Transverse colon (tissue), 4 donors: ENCODE data around the gene NUDT22.

Experiments
- EP300 ChIP-seq: sonication (generic); formaldehyde crosslinking; IDR thresholded peaks from one replicate; pipeline ENCODE4 v1.6.1; 2017; ENCODE audit warnings: antibody characterized with exemption, low read depth
- POLR2A ChIP-seq: fragments of 450-650 bp; IDR thresholded peaks from one replicate; pipeline ENCODE4 v1.6.1; 2016; ENCODE audit warnings: antibody characterized with exemption, mild to moderate bottlenecking, moderate library complexity
- POLR2AphosphoS5 ChIP-seq, 3 donors: sonication (generic); formaldehyde crosslinking; IDR thresholded peaks; one replicate each; pipeline ENCODE4 v1.6.1; 2016; ENCODE audit warnings: antibody characterized with exemption in 3 of 3
- TF ChIP-seq, protein P1 (sequence below), 5 experiments: fragments of 200-600 bp in 3 of 5; fragments of 450-650 bp in 2 of 5; sonication (generic) in 3 of 5; IDR thresholded peaks; 1 replicate in 2 of 5; 2 replicates in 3 of 5; pipeline ENCODE4 v1.5.1; 2016 to 2017; ENCODE audit warnings: antibody characterized with exemption in 5 of 5, inconsistent platforms in 3 of 5, mild to moderate bottlenecking in 2 of 5, moderate library complexity in 1 of 5

DNA sequence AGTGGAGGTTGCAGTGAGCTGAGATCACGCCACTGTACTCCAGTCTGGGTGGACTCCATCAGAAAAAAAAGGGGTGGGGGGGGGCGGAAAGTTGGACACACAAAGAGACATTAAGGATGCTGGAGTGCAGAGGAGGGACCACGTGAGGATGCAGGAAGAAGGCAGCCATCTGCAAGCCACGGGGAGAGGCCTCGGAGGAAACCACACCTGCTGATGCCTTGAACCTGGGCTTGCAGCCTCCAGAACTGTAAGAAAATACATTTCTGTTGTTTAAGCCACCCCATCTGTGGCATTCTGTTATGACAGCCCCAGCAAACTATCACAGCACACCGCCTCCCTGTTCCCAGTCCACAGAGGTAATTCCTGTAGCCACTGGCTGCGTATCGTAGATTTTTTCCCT, 49.3 kb upstream of the NUDT22 start:
- TF ChIP-seq, protein P1, sequence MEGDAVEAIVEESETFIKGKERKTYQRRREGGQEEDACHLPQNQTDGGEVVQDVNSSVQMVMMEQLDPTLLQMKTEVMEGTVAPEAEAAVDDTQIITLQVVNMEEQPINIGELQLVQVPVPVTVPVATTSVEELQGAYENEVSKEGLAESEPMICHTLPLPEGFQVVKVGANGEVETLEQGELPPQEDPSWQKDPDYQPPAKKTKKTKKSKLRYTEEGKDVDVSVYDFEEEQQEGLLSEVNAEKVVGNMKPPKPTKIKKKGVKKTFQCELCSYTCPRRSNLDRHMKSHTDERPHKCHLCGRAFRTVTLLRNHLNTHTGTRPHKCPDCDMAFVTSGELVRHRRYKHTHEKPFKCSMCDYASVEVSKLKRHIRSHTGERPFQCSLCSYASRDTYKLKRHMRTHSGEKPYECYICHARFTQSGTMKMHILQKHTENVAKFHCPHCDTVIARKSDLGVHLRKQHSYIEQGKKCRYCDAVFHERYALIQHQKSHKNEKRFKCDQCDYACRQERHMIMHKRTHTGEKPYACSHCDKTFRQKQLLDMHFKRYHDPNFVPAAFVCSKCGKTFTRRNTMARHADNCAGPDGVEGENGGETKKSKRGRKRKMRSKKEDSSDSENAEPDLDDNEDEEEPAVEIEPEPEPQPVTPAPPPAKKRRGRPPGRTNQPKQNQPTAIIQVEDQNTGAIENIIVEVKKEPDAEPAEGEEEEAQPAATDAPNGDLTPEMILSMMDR (IDR thresholded peaks at IDR 0.05), result no peak
- TF ChIP-seq POLR2A (no peak), EP300 (no peak), POLR2AphosphoS5 (IDR thresholded peaks at IDR 0.05) (no peak)
